Epidermal melanocyte (primary cell): ENCODE data around the gene EMP1.

Experiments
- DNase-seq: peaks from one replicate; pipeline ENCODE4 v3.0.0; 2011; ENCODE audit warnings: low spot score; ENCODE audit not compliant: insufficient read length

The EMP1 gene

GRCh38 chr12:13219320-13219719 lies 22.8 kb downstream of the EMP1 start:
- no peak for DNase-seq

GRCh38 chr12:13220838-13221237 lies 24.3 kb downstream of the EMP1 start:
- DNase-seq = no peak

GRCh38 chr12:13222076-13222475 lies 25.6 kb downstream of the EMP1 start:
- no peak for DNase-seq

GRCh38 chr12:13223179-13223804 lies 26.8 kb downstream of the EMP1 start:
- peak; percentile 60 for DNase-seq

GRCh38 chr12:13223941-13224340 lies 27.4 kb downstream of the EMP1 start:
- DNase-seq = no peak

- no peak for DNase-seq
These were observed 30.7 kb downstream of the EMP1 start for GRCh38 chr12:13227191-13227590.

- DNase-seq = no peak
These were observed 32.1 kb downstream of the EMP1 start for GRCh38 chr12:13228579-13228978.

GRCh38 chr12:13229504-13229903 lies 33.0 kb downstream of the EMP1 start:
- DNase-seq = no peak

- peak; percentile 56 for DNase-seq
These were observed 34.0 kb downstream of the EMP1 start for GRCh38 chr12:13230500-13230899.

GRCh38 chr12:13233830-13234641 lies 37.5 kb downstream of the EMP1 start:
- DNase-seq = peak; percentile 77

- no peak for DNase-seq
These were observed 41.7 kb downstream of the EMP1 start for GRCh38 chr12:13238204-13238603.

- DNase-seq = no peak
These were observed 45.4 kb downstream of the EMP1 start for GRCh38 chr12:13241833-13242488.

- DNase-seq = no peak
These were observed 46.4 kb downstream of the EMP1 start for GRCh38 chr12:13242936-13243335.

- no peak for DNase-seq
These were observed 47.1 kb downstream of the EMP1 start for GRCh38 chr12:13243516-13244070.

GRCh38 chr12:13247596-13247995 lies 51.1 kb downstream of the EMP1 start:
- no peak for DNase-seq

- DNase-seq = no peak
These were observed 52.4 kb downstream of the EMP1 start for GRCh38 chr12:13248964-13249363.

GRCh38 chr12:13250416-13250815 lies 53.9 kb downstream of the EMP1 start:
- no peak for DNase-seq

GRCh38 chr12:13251521-13251920 lies 55.0 kb downstream of the EMP1 start:
- no peak for DNase-seq

GRCh38 chr12:13252024-13252423 lies 55.5 kb downstream of the EMP1 start:
- DNase-seq = no peak

- DNase-seq = no peak
These were observed 56.1 kb downstream of the EMP1 start for GRCh38 chr12:13252616-13253015.

- DNase-seq = no peak
These were observed 57.6 kb downstream of the EMP1 start for GRCh38 chr12:13253966-13254760.
